RWPE1 (cell line): Measurements from ENCODE around the gene ABCA5.

Source experiments
- CTCF ChIA-PET: fragments of 350-600 bp; sonication (Branson Sonifier 250); formaldehyde crosslinking; extraction: SDS; loops from one replicate; lab custom pipeline; 2021; lab: Yijun Ruan, JAX
- POLR2A ChIA-PET: fragments of 400-600 bp; formaldehyde crosslinking; extraction: SDS; loops from one replicate; lab custom pipeline; 2020; ENCODE audit warnings: antibody characterized with exemption; ENCODE audit not compliant: low non-redundant PET; lab: Yijun Ruan, JAX
- DNase-seq: peaks from one replicate; pipeline ENCODE4 v3.0.0; 2012; ENCODE audit warnings: low spot score
- H3K27ac ChIP-seq: fragments of 450-650 bp; 2 replicates; pipeline ENCODE4 v1.5.1; 2017
- TF ChIP-seq, protein P1 (sequence below): fragments of 450-650 bp; conservative IDR thresholded peaks from 2 replicates; pipeline ENCODE4 v1.5.1; 2017; ENCODE audit warnings: low read depth, mild to moderate bottlenecking

ABCA5 gene, protein sequence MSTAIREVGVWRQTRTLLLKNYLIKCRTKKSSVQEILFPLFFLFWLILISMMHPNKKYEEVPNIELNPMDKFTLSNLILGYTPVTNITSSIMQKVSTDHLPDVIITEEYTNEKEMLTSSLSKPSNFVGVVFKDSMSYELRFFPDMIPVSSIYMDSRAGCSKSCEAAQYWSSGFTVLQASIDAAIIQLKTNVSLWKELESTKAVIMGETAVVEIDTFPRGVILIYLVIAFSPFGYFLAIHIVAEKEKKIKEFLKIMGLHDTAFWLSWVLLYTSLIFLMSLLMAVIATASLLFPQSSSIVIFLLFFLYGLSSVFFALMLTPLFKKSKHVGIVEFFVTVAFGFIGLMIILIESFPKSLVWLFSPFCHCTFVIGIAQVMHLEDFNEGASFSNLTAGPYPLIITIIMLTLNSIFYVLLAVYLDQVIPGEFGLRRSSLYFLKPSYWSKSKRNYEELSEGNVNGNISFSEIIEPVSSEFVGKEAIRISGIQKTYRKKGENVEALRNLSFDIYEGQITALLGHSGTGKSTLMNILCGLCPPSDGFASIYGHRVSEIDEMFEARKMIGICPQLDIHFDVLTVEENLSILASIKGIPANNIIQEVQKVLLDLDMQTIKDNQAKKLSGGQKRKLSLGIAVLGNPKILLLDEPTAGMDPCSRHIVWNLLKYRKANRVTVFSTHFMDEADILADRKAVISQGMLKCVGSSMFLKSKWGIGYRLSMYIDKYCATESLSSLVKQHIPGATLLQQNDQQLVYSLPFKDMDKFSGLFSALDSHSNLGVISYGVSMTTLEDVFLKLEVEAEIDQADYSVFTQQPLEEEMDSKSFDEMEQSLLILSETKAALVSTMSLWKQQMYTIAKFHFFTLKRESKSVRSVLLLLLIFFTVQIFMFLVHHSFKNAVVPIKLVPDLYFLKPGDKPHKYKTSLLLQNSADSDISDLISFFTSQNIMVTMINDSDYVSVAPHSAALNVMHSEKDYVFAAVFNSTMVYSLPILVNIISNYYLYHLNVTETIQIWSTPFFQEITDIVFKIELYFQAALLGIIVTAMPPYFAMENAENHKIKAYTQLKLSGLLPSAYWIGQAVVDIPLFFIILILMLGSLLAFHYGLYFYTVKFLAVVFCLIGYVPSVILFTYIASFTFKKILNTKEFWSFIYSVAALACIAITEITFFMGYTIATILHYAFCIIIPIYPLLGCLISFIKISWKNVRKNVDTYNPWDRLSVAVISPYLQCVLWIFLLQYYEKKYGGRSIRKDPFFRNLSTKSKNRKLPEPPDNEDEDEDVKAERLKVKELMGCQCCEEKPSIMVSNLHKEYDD (N-terminal part only)

GRCh38 chr17:69327060-69327831, at the start of gene ABCA5:
TSS of gene ABCA5 (minus strand) at chr17:69327133. CDS start at chr17:69314415, 12,718 bp downstream.
- ChIA-PET POLR2A (interaction anchor here (0.6 kb wide), 1 partner anchor 9 kb away, joined by 3 read pairs; no protein-coding TSS in a partner anchor), CTCF (interaction anchor here (0.7 to 0.9 kb wide), 2 partner anchors 8 to 196 kb away, joined by 4 to 5 read pairs; no protein-coding TSS in a partner anchor)
- TF ChIP-seq, protein P1, sequence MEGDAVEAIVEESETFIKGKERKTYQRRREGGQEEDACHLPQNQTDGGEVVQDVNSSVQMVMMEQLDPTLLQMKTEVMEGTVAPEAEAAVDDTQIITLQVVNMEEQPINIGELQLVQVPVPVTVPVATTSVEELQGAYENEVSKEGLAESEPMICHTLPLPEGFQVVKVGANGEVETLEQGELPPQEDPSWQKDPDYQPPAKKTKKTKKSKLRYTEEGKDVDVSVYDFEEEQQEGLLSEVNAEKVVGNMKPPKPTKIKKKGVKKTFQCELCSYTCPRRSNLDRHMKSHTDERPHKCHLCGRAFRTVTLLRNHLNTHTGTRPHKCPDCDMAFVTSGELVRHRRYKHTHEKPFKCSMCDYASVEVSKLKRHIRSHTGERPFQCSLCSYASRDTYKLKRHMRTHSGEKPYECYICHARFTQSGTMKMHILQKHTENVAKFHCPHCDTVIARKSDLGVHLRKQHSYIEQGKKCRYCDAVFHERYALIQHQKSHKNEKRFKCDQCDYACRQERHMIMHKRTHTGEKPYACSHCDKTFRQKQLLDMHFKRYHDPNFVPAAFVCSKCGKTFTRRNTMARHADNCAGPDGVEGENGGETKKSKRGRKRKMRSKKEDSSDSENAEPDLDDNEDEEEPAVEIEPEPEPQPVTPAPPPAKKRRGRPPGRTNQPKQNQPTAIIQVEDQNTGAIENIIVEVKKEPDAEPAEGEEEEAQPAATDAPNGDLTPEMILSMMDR: no peak
- DNase-seq: peak; percentile 93
- peak within 1 kb of the TSS; percentile 88 for H3K27ac ChIP-seq

GRCh38 chr17:69375229-69375628, 48.3 kb upstream of the ABCA5 start:
- CTCF ChIA-PET: no interaction called here
- TF ChIP-seq, protein P1: no peak
- no peak for DNase-seq

DNA sequence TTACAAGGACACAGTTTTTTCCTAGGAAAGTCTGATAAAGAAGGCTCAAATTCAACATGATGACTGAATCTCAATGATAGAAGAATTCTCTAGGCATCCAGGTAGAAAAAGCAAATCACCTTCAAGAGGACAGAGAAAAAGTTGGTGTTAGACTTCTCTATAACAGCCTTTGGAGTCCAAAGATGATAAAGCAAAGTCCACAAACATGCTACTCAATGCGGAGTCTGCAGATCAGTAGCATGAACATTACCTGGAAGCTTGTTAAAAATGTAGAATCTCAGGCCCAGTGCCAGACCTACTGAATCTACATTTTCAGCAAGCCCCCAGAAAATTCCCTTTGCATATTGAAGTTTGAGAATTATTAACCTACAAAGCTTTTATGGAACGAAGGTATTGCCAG, 46.1 kb upstream of the ABCA5 start:
- ChIA-PET POLR2A (no interaction called here), CTCF (no interaction called here)
- DNase-seq: no peak

More at GRCh38 chr17:69375229-69375628, 48.3 kb upstream of the ABCA5 start:
- no peak overlapping the region for H3K27ac ChIP-seq
- POLR2A ChIA-PET: no interaction called here

DNA sequence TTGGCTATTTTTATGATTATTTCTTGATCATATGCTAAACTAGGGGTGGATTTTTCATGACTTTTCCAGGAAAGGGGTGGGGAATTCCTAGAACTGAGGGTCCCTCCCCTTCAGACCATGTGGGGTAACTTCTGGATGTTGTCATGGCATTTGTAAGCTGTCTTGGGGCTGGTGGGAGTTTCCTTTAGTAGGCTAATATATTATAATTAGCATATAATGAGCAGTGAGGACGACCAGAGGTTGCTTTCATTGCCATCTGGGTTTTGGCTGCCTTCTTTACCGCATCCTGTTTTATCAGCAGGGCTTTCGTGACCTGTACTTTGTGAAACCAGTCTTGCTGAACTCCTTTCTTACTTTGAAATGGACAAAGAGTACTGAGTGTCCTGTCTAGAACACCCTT, 40.4 kb upstream of the ABCA5 start:
- POLR2A ChIA-PET: no interaction called here
- DNase-seq: no peak
- CTCF ChIA-PET: interaction anchor here (0.6 kb wide), 1 partner anchor 13 kb away, joined by 3 read pairs; no protein-coding TSS in a partner anchor
- H3K27ac ChIP-seq: no peak overlapping the region
- TF ChIP-seq, protein P1: no peak

More for the DNA sequence above, 46.1 kb upstream of the ABCA5 start:
- TF ChIP-seq, protein P1: no peak
- no peak overlapping the region for H3K27ac ChIP-seq

DNA sequence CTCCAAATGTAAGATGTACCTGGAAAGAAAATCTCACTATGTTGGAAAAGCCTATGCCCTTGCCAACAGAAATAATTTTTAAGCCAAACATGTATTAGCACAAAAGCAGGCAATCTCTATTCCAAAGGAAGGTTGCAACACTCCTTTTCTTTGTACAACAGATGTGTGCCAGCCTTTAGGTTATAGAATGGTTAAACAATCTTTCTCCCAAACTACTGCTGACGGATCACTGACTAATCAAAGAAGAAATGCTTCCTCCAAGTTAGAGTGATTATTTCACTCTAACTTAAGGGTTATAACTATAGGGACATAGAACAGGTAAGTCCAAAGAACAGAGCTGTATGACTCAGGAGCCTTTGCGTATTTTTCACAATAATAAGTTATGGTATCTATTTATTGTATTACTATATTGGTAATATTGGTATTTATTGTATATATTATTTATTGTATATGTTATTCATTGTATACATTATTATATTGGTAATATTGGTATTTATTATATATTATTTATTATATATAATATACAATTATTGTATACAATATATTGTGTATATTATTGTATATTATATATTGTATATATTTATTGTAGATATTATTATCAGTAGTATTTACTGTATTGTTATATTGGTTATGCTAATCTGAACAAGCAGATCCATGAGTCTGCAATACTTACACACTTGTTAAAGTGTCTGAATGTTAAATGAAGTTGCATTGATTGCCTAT, 36.7 kb upstream of the ABCA5 start:
- ChIA-PET CTCF (no interaction called here), POLR2A (no interaction called here)
- DNase-seq: no peak
- no peak overlapping the region for H3K27ac ChIP-seq
- TF ChIP-seq, protein P1: no peak
